Activated CD4-positive, alpha-beta T cell treated with anti-CD3 and anti-CD28 coated beads, Interleukin-2, amount 50 U/mL, for 48 hours (primary cell): ENCODE results near the gene CAD.
"Not testable (repeated sequence)": the region's sequence is repeated elsewhere in the genome, so short reads cannot be mapped to it uniquely, and the experiment has no call there.

Experiments
- DNase-seq, 2 experiments: peaks; one replicate each; pipeline ENCODE4 v3.0.0-alpha.2; 2020

The CAD gene

GRCh38 chr2:27217173-27218121 is at the start of gene CAD:
Gene CAD, plus strand, starts transcription at chr2:27217369. Its CDS starts 183 bp downstream, at chr2:27217552.
- DNase-seq: peak; percentile 90 to 92

DNA sequence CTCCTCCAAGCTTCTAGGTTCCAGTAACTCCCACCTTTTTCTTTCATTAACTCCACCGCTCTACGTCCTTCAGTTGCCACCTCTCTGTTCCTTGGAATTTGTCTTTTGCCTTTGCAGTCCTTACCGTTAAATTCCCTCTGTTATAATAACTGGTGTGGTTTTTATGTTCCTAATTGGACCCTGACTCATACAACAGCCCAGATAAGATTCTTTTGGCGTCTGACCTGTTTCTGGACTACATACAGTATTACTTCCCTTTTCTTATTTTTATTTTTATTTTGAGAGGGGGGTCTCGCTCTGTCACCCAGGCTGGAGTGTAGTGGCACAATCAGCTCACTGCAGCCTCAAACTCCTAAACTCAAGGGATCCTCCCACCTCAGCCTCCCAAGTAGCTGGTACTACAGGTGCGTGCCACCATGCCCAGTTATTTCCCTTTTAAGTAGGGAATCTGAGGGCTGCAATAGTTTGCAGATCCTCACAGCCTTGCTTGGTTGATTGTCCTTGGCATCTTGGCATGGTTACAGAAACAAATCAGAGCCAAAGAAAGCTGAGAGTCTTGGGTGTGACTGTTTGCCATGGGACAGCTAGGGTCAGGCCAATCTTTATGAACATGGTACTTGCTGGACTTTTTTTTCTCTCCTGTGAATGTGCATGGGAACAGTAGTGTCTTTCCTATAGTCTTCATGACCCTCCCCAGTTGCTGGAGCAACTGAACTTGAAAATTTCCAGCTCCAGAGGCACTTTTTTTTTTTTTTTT is 46.4 kb upstream of the CAD start:
- DNase-seq: no peak

DNA sequence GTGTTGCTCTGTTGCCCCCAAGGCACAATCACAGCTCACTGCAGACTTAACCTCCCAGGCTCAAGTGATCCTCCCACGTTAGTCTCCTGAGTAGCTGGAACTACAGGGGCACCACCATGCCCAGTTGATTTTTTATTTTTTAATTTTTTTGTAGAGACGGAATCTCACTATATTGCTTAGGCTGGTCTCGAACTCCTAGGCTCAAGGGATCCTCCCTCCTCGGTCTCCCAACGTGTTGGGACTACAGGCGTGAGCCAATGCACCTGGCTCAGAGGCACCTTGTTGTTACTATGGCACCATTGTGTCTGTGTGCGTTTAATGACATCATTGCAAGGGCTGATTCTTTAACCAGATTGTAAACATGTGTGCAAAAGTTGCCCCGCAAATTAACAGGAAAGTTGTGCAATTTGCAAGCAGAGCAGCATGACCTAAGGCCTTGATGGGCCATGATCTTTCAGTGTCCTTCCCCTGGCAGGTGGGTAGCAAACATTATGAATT is 45.8 kb upstream of the CAD start:
- DNase-seq: no peak

DNA sequence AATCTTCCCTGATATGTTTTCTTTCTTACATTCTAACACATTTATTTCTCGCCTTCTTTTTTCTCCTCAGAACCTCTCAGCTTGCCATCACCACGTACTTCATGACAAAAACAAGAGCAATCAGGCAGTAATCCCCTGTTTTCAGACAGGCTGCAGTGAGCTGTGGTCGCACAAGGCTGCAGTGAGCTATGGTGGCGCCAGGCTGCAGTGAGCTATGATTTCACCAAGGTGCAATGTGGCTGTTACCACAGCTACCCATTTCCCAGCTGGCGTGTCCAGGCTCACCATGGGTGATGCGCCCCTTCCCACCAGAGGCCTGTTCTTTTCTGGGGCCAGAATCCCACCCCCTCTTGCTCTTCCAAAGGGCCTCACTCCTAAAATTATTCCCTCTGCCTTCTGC is 42.5 kb upstream of the CAD start:
- no peak for DNase-seq

DNA sequence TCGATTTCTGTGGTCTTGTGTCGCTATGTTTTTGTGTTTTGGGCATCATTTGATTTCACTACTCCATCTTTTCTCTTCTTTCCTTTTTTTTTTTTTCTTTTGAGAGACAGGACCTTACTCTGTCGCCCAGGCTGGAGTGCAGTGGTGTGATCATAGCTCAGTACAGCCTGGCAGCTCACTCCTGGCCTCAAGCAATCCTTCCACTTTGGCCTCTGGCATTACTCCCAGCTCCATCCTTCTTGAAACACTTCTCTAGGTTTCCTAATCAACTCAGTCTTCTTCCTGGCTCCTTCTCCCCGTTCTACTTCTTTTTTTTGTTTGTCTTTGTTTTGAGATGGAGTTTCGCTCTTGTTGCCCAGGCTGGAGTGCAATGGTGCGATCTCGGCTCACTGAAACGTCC is 41.8 kb upstream of the CAD start:
- no peak for DNase-seq

GRCh38 chr2:27175781-27176180 is 41.4 kb upstream of the CAD start:
- not testable (repeated sequence) for DNase-seq

- DNase-seq: no peak
Observed at GRCh38 chr2:27177441-27178351, 39.5 kb upstream of the CAD start.

DNA sequence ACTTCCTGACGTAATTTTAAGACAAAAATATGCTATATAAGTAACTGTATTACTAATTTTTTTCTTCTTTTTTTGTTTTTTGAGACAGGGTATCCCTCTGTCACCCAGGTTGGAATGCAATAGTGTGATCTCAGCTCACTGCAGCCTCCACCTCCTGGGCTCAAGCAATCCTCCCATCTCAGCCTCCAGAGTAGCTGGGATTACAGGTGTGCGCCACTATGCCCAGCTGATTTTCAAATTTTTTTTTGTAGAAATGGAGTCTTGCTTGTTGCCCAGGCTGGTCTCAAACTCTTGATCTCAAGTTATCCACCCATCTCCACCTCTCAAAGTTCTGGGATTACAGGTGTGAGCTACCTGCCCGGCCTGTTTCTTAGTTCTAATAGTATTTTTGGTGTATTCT is 38.7 kb upstream of the CAD start:
- DNase-seq: no peak

GRCh38 chr2:27179344-27180000 is 37.7 kb upstream of the CAD start:
- DNase-seq: no peak

GRCh38 chr2:27182346-27182745 is 34.8 kb upstream of the CAD start:
- DNase-seq: no peak

DNA sequence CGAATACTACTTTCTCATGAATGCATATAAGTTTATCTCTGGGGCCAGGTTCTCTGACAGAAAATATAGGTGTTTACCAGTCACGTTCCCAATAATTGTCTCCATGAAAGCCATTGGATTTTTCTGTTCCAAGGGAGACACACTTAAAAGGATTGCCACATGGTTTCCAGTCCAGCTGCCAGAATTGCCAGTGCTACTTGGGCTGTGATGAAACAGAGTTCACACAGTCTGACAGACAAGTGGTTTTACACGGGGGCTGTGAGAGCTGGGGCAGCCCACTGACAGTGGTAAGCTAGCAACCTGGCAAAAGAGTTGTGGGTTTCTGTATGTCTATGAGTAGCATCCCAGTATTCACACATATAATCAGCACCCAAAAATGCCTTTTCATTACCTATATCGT is 33.1 kb upstream of the CAD start:
- DNase-seq: no peak

- DNase-seq: no peak
Observed at GRCh38 chr2:27185331-27186026, 31.7 kb upstream of the CAD start.

- no peak for DNase-seq
Observed at GRCh38 chr2:27186613-27187345, 30.4 kb upstream of the CAD start.

- no peak for DNase-seq
Observed at GRCh38 chr2:27189989-27190388, 27.2 kb upstream of the CAD start.

DNA sequence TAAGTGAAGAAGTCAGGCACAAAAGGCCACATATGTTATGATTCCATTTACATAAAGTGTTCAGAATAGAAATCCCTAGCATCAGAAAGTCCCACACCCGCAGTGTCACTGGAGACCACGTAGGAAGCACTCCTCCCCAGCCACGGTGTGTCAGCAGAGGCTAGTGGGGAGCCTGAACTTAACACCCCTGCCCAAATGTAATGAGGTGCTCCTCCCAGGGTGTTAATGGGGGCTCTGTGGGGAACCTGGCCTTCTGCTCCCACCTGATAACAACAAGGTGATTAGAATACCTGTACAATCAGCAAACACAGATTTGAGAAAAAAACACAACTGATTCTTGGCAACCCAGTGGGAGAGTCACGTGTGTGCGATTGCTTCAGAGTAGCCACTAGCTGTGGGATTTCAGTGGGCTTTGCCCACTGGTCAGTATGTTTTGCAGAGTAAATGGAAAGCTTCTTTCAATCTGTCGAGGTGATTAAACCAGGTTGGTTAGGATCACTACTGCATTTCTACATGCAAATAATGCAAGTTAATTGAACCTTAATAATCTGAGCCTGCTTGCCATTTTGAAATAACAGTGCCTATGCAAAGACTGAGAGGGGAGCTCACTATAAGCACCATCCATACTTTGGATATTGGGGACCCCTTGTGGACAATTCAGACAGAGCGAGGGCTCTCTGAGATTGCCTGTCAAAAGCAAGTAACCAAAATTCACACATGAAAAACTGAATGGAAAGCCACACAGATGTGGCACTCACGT is 25.9 kb upstream of the CAD start:
- peak; percentile 35 to 38 for DNase-seq

- DNase-seq: no peak
Observed at GRCh38 chr2:27194538-27195354, 22.4 kb upstream of the CAD start.

DNA sequence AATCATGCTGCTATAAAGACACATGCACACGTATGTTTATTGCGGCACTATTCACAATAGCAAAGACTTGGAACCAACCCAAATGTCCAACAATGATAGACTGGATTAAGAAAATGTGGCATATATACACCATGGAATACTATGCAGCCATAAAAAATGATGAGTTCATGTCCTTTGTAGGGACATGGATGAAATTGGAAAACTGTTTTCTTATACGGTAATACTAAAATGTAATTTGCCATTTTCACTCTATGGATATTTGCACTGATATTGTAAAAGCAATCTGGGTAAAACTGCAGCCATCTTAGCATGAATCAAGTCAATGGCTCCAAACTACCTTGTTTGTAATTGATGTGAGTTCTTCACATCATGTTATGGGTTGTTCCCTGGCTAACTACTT is 21.4 kb upstream of the CAD start:
- not testable (repeated sequence) for DNase-seq

DNA sequence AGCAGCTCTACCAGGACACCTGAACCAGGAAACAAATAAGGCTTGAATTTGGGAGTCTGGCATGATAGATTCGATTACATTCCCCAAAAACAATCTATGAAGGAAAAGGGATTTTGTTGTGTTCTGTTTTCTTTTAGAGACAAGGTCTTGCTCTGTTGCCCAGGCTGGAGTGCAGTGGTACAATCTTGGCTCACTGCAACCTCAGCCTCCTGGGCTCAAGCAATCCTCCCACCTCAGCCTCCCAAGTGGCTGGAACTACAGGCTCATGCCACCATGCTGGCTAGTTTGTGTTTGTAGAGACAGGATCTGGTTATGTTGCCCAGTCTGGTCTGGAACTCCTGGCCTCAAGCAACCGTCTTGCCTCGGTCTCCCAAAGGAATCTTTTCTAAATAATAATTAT is 19.1 kb upstream of the CAD start:
- DNase-seq: not testable (repeated sequence)

GRCh38 chr2:27198627-27199026 is 18.5 kb upstream of the CAD start:
- no peak for DNase-seq
